HEK293 (cell line): ENCODE measurements around the gene LCMT1.

Experiments used
- CTCF ChIP-seq: fragments of 450-650 bp; formaldehyde crosslinking; IDR thresholded peaks from 2 replicates; pipeline ENCODE4 v1.5.1; 2016; ENCODE audit warnings: missing biosample characterization, missing genetic modification characterization
- KLF7 ChIP-seq: fragments of 450-650 bp; formaldehyde crosslinking; IDR thresholded peaks from 2 replicates; pipeline ENCODE4 v1.5.1; 2016; ENCODE audit warnings: missing biosample characterization, missing genetic modification characterization, borderline replicate concordance
- PATZ1 ChIP-seq: fragments of 450-650 bp; formaldehyde crosslinking; IDR thresholded peaks from 2 replicates; pipeline ENCODE4 v1.5.1; 2016; ENCODE audit warnings: missing biosample characterization, missing genetic modification characterization
- SP3 ChIP-seq: fragments of 450-650 bp; formaldehyde crosslinking; IDR thresholded peaks from 2 replicates; pipeline ENCODE4 v1.5.1; 2016; ENCODE audit warnings: missing biosample characterization, missing genetic modification characterization
- ZBTB17 ChIP-seq: fragments of 450-650 bp; formaldehyde crosslinking; IDR thresholded peaks from 2 replicates; pipeline ENCODE4 v1.5.1; 2016; ENCODE audit warnings: missing biosample characterization, missing genetic modification characterization
- ZNF324 ChIP-seq: fragments of 450-650 bp; formaldehyde crosslinking; IDR thresholded peaks from 2 replicates; pipeline ENCODE4 v1.5.1; 2016; ENCODE audit warnings: missing biosample characterization, missing genetic modification characterization
- ZNF639 ChIP-seq: fragments of 450-650 bp; formaldehyde crosslinking; IDR thresholded peaks from 2 replicates; pipeline ENCODE4 v1.5.1; 2016; ENCODE audit warnings: missing biosample characterization, missing genetic modification characterization
- ZNF677 ChIP-seq: fragments of 450-650 bp; IDR thresholded peaks from 2 replicates; pipeline ENCODE4 v1.5.0; 2018; ENCODE audit warnings: missing biosample characterization, mild to moderate bottlenecking, missing genetic modification characterization, moderate library complexity
- ZNF785 ChIP-seq: fragments of 450-650 bp; formaldehyde crosslinking; IDR thresholded peaks from 2 replicates; pipeline ENCODE4 v1.5.1; 2016; ENCODE audit warnings: missing biosample characterization, missing genetic modification characterization
- TF ChIP-seq, protein P1 (sequence below): fragments of 450-650 bp; formaldehyde crosslinking; IDR thresholded peaks from 2 replicates; pipeline ENCODE4 v1.5.1; 2016; ENCODE audit warnings: missing biosample characterization, missing genetic modification characterization
- TF ChIP-seq, protein P2 (sequence below): fragments of 450-650 bp; formaldehyde crosslinking; IDR thresholded peaks from 2 replicates; pipeline ENCODE4 v1.5.1; 2016; ENCODE audit warnings: missing biosample characterization, missing genetic modification characterization, low read depth

DNA sequence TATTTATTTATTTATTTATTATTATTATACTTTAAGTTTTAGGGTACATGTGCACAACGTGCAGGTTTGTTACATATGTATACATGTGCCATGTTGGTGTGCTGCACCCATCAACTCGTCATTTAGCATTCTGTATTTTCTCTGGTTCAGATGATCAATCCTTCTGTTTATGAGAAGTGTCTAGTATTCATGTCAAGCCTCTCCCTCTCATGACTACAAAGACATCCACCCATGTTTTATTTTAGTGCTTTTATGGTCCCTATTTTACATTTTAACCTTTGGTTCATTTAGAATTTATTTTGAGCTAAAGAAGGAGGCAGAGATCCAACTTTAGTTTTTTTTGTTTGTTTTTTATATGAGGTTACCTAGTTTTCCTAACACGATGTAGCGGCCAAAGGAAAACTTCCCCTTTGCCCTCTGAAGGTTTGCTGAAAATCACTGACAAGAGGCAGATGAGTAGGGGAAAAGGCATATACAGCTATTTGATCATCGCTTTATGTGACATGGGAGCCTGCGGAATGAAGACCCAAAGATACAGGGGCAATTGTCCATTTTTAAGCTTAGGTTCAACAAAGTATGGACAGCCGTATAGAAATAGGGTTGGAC lies 82.8 kb downstream of the LCMT1 start:
- TF ChIP-seq CTCF (tag by site-specific recombination) (no peak), PATZ1 (tag by site-specific recombination) (no peak), ZNF785 (tag by site-specific recombination) (no peak), ZNF677 (tag by site-specific recombination) (no peak), SP3 (no peak), ZNF639 (tag by site-specific recombination) (no peak), KLF7 (tag by site-specific recombination) (no peak), ZNF324 (no peak), ZBTB17 (no peak)
- TF ChIP-seq, protein P1, sequence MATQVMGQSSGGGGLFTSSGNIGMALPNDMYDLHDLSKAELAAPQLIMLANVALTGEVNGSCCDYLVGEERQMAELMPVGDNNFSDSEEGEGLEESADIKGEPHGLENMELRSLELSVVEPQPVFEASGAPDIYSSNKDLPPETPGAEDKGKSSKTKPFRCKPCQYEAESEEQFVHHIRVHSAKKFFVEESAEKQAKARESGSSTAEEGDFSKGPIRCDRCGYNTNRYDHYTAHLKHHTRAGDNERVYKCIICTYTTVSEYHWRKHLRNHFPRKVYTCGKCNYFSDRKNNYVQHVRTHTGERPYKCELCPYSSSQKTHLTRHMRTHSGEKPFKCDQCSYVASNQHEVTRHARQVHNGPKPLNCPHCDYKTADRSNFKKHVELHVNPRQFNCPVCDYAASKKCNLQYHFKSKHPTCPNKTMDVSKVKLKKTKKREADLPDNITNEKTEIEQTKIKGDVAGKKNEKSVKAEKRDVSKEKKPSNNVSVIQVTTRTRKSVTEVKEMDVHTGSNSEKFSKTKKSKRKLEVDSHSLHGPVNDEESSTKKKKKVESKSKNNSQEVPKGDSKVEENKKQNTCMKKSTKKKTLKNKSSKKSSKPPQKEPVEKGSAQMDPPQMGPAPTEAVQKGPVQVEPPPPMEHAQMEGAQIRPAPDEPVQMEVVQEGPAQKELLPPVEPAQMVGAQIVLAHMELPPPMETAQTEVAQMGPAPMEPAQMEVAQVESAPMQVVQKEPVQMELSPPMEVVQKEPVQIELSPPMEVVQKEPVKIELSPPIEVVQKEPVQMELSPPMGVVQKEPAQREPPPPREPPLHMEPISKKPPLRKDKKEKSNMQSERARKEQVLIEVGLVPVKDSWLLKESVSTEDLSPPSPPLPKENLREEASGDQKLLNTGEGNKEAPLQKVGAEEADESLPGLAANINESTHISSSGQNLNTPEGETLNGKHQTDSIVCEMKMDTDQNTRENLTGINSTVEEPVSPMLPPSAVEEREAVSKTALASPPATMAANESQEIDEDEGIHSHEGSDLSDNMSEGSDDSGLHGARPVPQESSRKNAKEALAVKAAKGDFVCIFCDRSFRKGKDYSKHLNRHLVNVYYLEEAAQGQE (tag by site-specific recombination), result no peak
- TF ChIP-seq, protein P2, sequence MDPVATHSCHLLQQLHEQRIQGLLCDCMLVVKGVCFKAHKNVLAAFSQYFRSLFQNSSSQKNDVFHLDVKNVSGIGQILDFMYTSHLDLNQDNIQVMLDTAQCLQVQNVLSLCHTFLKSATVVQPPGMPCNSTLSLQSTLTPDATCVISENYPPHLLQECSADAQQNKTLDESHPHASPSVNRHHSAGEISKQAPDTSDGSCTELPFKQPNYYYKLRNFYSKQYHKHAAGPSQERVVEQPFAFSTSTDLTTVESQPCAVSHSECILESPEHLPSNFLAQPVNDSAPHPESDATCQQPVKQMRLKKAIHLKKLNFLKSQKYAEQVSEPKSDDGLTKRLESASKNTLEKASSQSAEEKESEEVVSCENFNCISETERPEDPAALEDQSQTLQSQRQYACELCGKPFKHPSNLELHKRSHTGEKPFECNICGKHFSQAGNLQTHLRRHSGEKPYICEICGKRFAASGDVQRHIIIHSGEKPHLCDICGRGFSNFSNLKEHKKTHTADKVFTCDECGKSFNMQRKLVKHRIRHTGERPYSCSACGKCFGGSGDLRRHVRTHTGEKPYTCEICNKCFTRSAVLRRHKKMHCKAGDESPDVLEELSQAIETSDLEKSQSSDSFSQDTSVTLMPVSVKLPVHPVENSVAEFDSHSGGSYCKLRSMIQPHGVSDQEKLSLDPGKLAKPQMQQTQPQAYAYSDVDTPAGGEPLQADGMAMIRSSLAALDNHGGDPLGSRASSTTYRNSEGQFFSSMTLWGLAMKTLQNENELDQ (tag by site-specific recombination), result no peak
